ENCODE data around the gene STYXL1.

The STYXL1 gene

GRCh38 chr7:75993689-75994387 lies 54.0 kb downstream of the STYXL1 start:
- DNase-seq (ENCODE audit: low spot score), result peak; percentile 68

GRCh38 chr7:75992083-75992755 lies 55.6 kb downstream of the STYXL1 start:
- no peak for DNase-seq (ENCODE audit: low spot score)

- DNase-seq (ENCODE audit: low spot score), result no peak
Observed at GRCh38 chr7:75991531-75992082, 56.2 kb downstream of the STYXL1 start.

GRCh38 chr7:75989500-75990388 lies 58.1 kb downstream of the STYXL1 start:
- no peak for DNase-seq (ENCODE audit: low spot score)

GRCh38 chr7:75988568-75989499 lies 59.0 kb downstream of the STYXL1 start:
- DNase-seq (ENCODE audit: low spot score), result peak; percentile 64

GRCh38 chr7:75987805-75988567 lies 59.8 kb downstream of the STYXL1 start:
- DNase-seq (ENCODE audit: low spot score), result no peak

GRCh38 chr7:75987026-75987804 lies 60.6 kb downstream of the STYXL1 start:
- no peak for DNase-seq (ENCODE audit: low spot score)

- no peak for DNase-seq (ENCODE audit: low spot score)
Observed at GRCh38 chr7:75986147-75986781, 61.5 kb downstream of the STYXL1 start.

GRCh38 chr7:75985518-75986146 lies 62.2 kb downstream of the STYXL1 start:
- no peak for DNase-seq (ENCODE audit: low spot score)

- no peak for DNase-seq (ENCODE audit: low spot score)
Observed at GRCh38 chr7:75985009-75985517, 62.7 kb downstream of the STYXL1 start.

- no peak for DNase-seq (ENCODE audit: low spot score)
Observed at GRCh38 chr7:75984130-75985008, 63.4 kb downstream of the STYXL1 start.

- no peak for DNase-seq (ENCODE audit: low spot score)
Observed at GRCh38 chr7:75983471-75984129, 64.2 kb downstream of the STYXL1 start.

- DNase-seq (ENCODE audit: low spot score), result no peak
Observed at GRCh38 chr7:75982306-75983064, 65.3 kb downstream of the STYXL1 start.

GRCh38 chr7:75981453-75982305 lies 66.1 kb downstream of the STYXL1 start:
- no peak for DNase-seq (ENCODE audit: low spot score)

GRCh38 chr7:75981203-75981452 lies 66.7 kb downstream of the STYXL1 start:
- no peak for DNase-seq (ENCODE audit: low spot score)

All from SK-N-DZ (cell line).